NCI-H226 (cell line): ENCODE data around the gene CUL2.
"Not testable (repeated sequence)": the region's sequence is repeated elsewhere in the genome, so short reads cannot be mapped to it uniquely, and the experiment has no call there.

Source experiments
- DNase-seq: peaks from one replicate; pipeline ENCODE4 v3.0.0-alpha.2; 2015

CUL2 gene

GRCh38 chr10:35017608-35018007 is 72.5 kb downstream of the CUL2 start:
- no peak for DNase-seq

GRCh38 chr10:35015843-35016408 is 74.2 kb downstream of the CUL2 start:
- no peak for DNase-seq

GRCh38 chr10:35012781-35013180 is 77.4 kb downstream of the CUL2 start:
- DNase-seq = no peak

GRCh38 chr10:35011771-35012191 is 78.4 kb downstream of the CUL2 start:
- DNase-seq = peak; percentile 46

GRCh38 chr10:35007858-35008301 is 82.3 kb downstream of the CUL2 start:
- no peak for DNase-seq

- DNase-seq = no peak
Observed at GRCh38 chr10:35006836-35007235, 83.3 kb downstream of the CUL2 start.

GRCh38 chr10:35005868-35006267 is 84.3 kb downstream of the CUL2 start:
- peak; percentile 94 for DNase-seq

GRCh38 chr10:35004651-35005050 is 85.5 kb downstream of the CUL2 start:
- DNase-seq = no peak

GRCh38 chr10:35003906-35004305 is 86.2 kb downstream of the CUL2 start:
- DNase-seq = no peak

- DNase-seq = peak; percentile 75
Observed at GRCh38 chr10:35000936-35001335, 89.2 kb downstream of the CUL2 start.

GRCh38 chr10:34999532-34999931 is 90.6 kb downstream of the CUL2 start:
- no peak for DNase-seq

GRCh38 chr10:34998940-34999339 is 91.2 kb downstream of the CUL2 start:
- no peak for DNase-seq

GRCh38 chr10:34996843-34997242 is 93.3 kb downstream of the CUL2 start:
- DNase-seq = no peak

- no peak for DNase-seq
Observed at GRCh38 chr10:34995925-34996324, 94.2 kb downstream of the CUL2 start.

- DNase-seq = peak; percentile 67
Observed at GRCh38 chr10:34994565-34995142, 95.5 kb downstream of the CUL2 start.

- no peak for DNase-seq
Observed at GRCh38 chr10:34993782-34994181, 96.4 kb downstream of the CUL2 start.

GRCh38 chr10:34991117-34991516 is 99.0 kb downstream of the CUL2 start:
- DNase-seq = not testable (repeated sequence)

- no peak for DNase-seq
Observed at GRCh38 chr10:34988397-34989067, 101.6 kb downstream of the CUL2 start.

GRCh38 chr10:34985823-34986222 is 104.3 kb downstream of the CUL2 start:
- DNase-seq = no peak

- DNase-seq = no peak
Observed at GRCh38 chr10:34985146-34985545, 105.0 kb downstream of the CUL2 start.

- no peak for DNase-seq
Observed at GRCh38 chr10:34981844-34982243, 108.3 kb downstream of the CUL2 start.

GRCh38 chr10:34979938-34980337 is 110.2 kb downstream of the CUL2 start:
- no peak for DNase-seq

- no peak for DNase-seq
Observed at GRCh38 chr10:34978080-34978479, 112.1 kb downstream of the CUL2 start.

GRCh38 chr10:34976380-34976910 is 113.7 kb downstream of the CUL2 start:
- DNase-seq = not testable (repeated sequence)
